HG02938 (cell line): ENCODE measurements around the gene MEIS3.

Experiments used
- ATAC-seq: cut with Tn5 transposase; IDR thresholded peaks from one replicate; pipeline ENCODE4 v1.9.1; 2021; ENCODE audit warnings: mild to moderate bottlenecking, moderate library complexity; ENCODE audit not compliant: unreplicated experiment

Gene MEIS3

DNA sequence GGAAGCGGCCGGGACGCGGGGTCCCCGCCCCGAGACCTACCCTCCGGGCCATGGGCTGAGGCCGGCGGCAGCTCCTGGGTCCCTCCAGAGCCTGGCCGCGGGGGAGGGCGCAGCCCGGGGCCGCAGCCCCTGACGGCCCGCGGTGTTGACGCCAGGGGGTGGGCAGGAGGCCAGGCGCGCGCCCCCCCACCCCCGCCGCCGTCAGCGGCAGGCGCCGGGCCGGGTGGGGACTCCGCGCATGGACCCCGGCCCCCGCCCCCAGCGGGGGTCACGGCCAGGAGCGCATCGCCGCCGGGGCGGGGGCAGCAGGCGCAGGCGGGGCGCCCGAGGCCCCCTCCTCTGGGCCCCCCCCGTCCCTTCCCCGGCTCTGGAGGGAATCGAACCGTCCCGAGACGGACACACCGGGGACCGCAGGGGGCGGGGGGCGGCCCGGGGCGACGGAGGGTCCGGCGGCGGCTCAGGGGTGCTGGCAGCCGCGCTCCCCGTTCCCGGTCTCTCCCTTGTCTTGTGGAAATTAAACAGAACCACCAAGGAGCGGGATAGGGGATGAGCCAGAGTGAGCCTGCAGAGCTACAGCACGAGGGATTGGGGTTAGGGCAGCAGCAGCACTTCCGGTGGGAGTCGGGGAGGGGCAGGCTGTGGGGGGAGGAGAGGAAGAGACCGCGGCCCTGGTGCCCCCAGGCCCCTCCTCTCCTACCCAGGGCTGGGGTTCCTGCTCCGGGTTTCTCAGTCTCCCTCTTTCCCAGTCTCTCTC lies at the start of gene MEIS3:
Gene MEIS3, minus strand, starts transcription at position 498 of the 754 bp plus-strand sequence. Its CDS starts 446 bp downstream, at position 52.
- ATAC-seq = no peak

DNA sequence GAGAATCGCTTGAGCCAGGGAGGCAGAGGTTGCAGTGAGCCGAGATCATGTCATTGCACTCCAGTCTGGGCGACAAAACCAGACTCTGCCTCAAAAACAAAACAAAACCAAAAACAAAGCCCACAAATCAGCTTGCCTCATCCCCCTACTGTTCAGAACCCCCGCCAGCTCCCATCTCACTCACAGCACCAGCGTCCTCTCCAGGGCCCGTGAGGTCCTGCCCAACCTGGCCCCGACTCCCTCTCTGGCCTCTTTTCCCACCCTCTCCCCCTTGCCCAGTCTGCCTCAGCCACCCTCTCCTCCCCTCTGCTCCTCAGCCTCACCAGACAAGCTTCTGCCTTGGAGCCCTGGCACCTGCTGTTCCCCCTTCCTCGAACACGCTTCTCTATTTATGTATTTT lies 48.6 kb upstream of the MEIS3 start:
- ATAC-seq = no peak

DNA sequence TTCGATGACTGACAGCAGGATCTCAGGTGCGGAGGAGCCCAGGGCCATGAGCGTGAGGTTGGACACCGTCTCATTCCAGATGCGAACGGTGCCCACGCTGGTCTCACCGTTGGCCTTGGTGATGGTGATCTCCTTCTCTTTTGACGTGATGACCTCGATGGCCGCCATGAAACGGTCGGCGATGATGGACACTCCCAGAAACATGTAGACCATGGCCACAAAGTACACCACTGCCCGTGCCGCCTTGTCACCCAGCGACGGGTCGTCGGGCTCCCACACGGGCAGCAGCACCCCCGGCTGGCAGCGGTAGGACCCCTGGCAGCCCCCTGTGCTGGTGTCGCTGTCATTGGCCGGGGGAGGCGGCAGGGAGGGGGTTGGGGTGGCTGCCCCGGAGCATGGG lies 46.6 kb upstream of the MEIS3 start:
- ATAC-seq = no peak

- ATAC-seq = no peak
These were observed 45.5 kb upstream of the MEIS3 start for GRCh38 chr19:47464675-47465419.

- ATAC-seq = no peak
These were observed 42.5 kb upstream of the MEIS3 start for GRCh38 chr19:47461876-47462275.

- no peak for ATAC-seq
These were observed 40.1 kb upstream of the MEIS3 start for GRCh38 chr19:47459477-47459876.

DNA sequence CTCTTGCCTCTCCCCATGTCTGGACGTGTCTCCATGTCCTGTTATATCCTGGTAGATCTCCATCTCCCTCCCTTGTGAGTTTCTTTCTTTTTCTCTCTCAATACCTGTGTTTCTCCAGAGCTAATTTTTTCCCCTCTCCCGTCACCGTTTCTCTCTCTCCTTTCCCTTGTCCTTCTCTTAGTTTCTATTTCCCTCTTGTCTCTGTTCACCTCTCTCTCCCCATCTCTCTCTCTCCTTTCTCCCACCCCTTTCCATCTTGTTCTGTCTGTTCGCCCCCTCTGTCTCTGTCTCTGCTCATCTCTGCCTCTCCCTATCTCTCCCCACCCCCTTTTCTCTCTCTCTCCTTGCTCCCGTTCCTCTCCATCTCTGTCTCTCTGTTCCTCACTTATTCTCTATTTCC lies 39.3 kb upstream of the MEIS3 start:
- ATAC-seq = no peak

- no peak for ATAC-seq
These were observed 37.6 kb upstream of the MEIS3 start for GRCh38 chr19:47456721-47457474.

DNA sequence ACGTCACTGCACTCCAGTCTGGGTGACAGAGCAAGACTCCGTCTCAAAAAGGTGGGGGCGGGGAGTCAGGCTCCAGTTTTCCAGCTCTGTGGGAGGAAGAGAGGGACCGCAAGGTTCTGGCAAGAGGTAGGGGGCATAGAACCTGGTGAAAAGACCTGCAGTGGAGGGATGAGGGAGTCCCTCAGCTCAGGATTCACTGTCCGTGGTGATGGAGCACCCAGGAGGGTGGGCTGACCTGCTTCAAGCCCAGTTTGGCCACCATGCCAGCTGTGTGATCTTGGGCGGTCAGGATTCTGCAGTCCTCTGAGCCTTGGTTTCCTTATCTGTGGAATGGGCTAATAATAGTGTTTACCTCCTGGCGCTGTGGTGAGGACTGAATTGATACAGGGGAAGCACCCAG lies 31.2 kb upstream of the MEIS3 start:
- ATAC-seq = no peak

DNA sequence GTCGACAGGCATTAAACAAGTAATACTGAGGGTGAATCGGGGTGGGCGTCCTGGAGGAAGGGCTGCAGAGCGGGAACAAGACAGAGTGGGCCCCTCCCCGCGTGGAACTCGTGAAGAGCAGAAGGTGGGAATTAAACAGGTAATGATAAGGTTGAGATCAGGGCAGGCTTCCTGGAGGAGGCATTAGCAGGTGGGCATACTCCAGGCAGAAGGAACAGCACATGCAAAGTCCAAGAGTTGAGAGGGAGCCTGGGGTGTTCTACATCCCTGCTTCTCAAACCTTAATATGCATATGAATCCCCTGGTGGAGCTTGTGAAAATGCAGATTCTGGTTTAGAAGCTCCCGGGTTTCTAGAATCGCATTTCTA lies 29.0 kb upstream of the MEIS3 start:
- ATAC-seq = no peak

GRCh38 chr19:47447470-47448359 lies 28.4 kb upstream of the MEIS3 start:
- ATAC-seq = no peak

- ATAC-seq = no peak
These were observed 27.5 kb upstream of the MEIS3 start for GRCh38 chr19:47446534-47447469.

GRCh38 chr19:47445937-47446402 lies 26.6 kb upstream of the MEIS3 start:
- ATAC-seq = no peak

DNA sequence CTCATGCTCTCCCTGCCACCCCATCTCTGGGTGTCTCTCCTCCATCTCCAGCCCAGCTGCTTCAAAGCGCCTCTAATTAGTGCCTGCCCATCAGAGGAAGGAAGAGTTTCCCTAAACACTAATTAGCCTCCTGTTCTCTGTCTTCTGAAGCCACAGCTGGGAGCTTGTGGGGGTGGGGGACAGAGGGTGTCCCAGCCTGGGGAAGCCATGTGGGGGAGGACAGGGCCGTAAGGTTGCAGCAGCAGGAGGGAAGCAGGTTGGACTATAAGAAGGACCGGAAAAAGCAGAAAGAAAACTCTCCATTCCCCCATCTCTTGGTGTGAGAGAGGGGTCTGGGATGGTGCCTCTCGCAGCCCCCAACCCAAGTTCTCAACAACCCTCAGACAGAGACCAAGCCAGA lies 26.2 kb upstream of the MEIS3 start:
- ATAC-seq = no peak

DNA sequence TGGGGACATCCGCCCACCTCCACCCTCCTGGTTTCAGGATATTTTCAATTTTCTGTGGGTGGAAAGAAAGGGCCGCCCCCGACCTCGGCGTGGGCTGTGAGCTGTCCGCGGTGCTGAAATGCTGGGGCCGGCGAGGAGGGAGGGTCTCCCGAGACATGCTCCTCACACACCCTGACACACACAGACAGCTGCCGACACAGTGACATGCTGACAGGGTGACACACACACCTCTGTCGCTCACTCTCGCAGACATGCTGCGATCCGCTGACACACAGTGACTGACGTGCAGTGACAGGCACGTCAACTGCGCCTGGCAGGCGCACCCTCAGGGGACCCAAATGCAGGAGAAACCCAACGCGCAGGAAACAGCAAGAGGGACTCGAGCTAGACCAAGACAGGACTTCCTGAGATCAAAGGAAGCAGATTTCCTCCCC lies 25.1 kb upstream of the MEIS3 start:
- ATAC-seq = no peak

GRCh38 chr19:47443331-47443730 lies 24.0 kb upstream of the MEIS3 start:
- ATAC-seq = no peak

GRCh38 chr19:47438793-47439220 lies 19.5 kb upstream of the MEIS3 start:
- ATAC-seq = no peak

GRCh38 chr19:47437500-47437899 lies 18.2 kb upstream of the MEIS3 start:
- ATAC-seq = no peak

DNA sequence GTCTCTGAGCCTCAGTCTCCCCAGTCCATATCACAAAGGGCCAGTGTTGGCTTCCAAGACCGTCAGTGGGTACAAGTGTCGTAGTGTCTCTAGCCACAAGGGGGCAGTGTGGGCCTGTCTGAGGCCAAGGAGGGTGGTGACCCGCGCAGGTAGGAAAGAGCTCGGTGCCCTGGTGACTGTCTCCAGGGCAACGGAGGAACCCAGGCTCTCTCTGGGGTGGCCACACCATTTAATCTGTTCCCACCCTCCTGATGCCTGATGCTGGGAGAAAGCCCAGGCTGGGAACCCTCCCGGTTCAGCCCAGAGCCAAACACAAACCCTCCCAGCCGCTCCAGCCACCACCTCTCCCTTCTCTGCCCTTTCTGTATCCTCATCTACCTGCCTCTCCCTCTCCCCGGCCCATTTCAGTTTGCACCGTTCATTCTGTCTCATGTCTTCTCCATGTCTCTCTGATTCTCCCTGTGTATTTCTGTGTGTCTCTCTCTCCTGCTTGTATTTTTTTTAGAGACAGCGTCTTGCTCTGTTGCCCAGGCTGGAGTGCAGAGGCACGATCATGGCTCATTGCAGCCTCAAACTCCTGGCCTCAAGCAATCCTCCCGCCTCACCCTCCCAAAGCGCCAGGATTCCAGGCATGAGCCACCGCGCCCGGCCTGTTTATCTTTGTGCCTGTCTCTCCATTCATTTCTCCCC lies 17.5 kb upstream of the MEIS3 start:
- ATAC-seq = no peak
